GM12891 (cell line): ENCODE results near the gene NHLRC1.

Experiments
- POLR2A ChIP-seq: IDR thresholded peaks from 2 replicates; pipeline ENCODE4 v1.6.1; 2011; ENCODE audit warnings: low read depth, low read length, control low read depth
- POLR2AphosphoS5 ChIP-seq: IDR thresholded peaks from 2 replicates; pipeline ENCODE4 v1.6.1; 2011; ENCODE audit warnings: low read depth, low read length, control low read depth
- SPI1 ChIP-seq: IDR thresholded peaks from 2 replicates; pipeline ENCODE4 v1.6.1; 2011; ENCODE audit warnings: low read depth, low read length, control low read depth

- TF ChIP-seq POLR2AphosphoS5 (no peak), POLR2A (no peak), SPI1 (no peak)
Measured at GRCh38 chr6:18080544-18080943, 41.9 kb downstream of the NHLRC1 start.
